Right lobe of liver (tissue), 4 donors: ENCODE results near the gene CTPS1.

ENCODE experiments used
- POLR2A ChIP-seq: fragments of 450-650 bp; IDR thresholded peaks from one replicate; pipeline ENCODE4 v1.6.1; 2017; ENCODE audit warnings: antibody characterized with exemption, mild to moderate bottlenecking
- TF ChIP-seq, protein P1 (sequence below), 4 donors: fragments of 200-600 bp in 3 of 4; fragments of 450-650 bp in 1 of 4; IDR thresholded peaks; one replicate each; pipeline versions ENCODE4 v1.5.1 to v1.8.0; 2016 to 2022; ENCODE audit warnings: antibody characterized with exemption in 4 of 4, mild to moderate bottlenecking in 2 of 4
- donor health status: DM: no; HTN: no; CAD: no.
- donor health status: DM: no; HTN: no; CAD: no.
- donor health status: DM: no; HTN: yes; CAD: no.

DNA sequence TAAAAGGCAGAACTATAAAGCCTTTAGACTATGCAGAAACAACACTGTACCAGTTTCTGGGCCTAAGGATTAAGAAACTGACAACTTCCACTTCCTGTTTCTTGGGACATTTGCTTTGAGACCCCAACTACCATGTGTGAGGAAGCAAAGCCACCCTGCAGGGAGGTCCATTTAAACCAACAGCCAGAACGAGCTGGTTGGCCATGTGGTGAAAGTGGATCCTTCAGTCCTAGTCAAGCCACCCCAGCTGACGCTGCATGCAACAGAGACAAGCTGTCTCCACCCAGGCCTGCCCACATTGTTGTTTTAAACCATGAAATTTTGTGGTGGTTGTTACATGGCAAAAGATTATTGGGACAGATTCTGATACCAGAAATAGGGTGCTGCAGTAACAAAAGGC, 73.8 kb downstream of the CTPS1 start:
- TF ChIP-seq, protein P1, sequence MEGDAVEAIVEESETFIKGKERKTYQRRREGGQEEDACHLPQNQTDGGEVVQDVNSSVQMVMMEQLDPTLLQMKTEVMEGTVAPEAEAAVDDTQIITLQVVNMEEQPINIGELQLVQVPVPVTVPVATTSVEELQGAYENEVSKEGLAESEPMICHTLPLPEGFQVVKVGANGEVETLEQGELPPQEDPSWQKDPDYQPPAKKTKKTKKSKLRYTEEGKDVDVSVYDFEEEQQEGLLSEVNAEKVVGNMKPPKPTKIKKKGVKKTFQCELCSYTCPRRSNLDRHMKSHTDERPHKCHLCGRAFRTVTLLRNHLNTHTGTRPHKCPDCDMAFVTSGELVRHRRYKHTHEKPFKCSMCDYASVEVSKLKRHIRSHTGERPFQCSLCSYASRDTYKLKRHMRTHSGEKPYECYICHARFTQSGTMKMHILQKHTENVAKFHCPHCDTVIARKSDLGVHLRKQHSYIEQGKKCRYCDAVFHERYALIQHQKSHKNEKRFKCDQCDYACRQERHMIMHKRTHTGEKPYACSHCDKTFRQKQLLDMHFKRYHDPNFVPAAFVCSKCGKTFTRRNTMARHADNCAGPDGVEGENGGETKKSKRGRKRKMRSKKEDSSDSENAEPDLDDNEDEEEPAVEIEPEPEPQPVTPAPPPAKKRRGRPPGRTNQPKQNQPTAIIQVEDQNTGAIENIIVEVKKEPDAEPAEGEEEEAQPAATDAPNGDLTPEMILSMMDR (IDR thresholded peaks at IDR 0.05) = no peak
- no peak for TF ChIP-seq POLR2A
